ENCODE measurements around the gene GLUD1.
"Not testable (repeated sequence)": the region's sequence is repeated elsewhere in the genome, so short reads cannot be mapped to it uniquely, and the experiment has no call there.

DNA sequence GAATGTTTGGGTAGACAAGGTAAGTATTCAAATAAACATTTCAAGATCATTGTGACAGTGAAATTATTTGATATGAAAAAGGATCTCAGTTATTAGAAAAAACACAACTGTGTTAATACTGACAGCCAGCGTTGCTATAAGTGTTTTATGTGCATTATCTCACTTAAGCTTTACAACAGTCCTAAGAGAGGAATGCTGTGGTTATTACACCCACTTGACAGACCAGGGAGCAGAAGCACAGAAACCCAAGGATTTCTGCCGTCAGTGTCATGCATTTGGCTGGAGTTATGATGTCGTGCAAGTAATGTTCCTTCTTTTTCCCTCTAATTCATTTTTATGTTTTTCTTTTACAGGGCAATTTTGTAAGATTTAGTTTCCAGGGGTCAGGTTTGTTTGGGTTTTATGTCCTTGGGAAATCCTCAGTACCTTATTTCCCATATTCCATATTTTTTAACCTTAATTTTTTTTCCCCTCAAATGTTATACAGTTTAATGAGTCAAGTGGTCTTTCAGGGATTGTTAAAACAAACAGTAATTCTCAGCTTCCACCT, 33.0 kb upstream of the GLUD1 start:
- not testable (repeated sequence) for TF ChIP-seq CTCF, POLR2A (IDR thresholded peaks at IDR 0.05)
